Astrocyte (in vitro differentiated cells and primary cell): ENCODE measurements around the gene PDSS2. TPM values are rescaled to one million over a fixed set of nuclear protein-coding genes. Genes with fewer than 3 reads are reported as not detected.

ENCODE experiments used
- DNase-seq: peaks from one replicate; pipeline ENCODE4 v3.0.0-alpha.2; 2010; ENCODE audit warnings: low read depth
- FAIRE-seq: peaks from 2 replicates; lab custom pipeline; 2011; peaks lifted over from hg19 to GRCh38; lab: Jason Lieb, UNC
- H2AFZ ChIP-seq: 2 replicates; pipeline ENCODE4 v1.6.0; 2012; ENCODE audit warnings: low read depth, low read length, inconsistent platforms
- H3K27ac ChIP-seq: 2 replicates; pipeline ENCODE4 v1.5.1; 2011; ENCODE audit warnings: low read depth, low read length, inconsistent platforms
- H3K27me3 ChIP-seq: 2 replicates; pipeline ENCODE4 v1.6.0; 2011; ENCODE audit warnings: low read length, inconsistent platforms; ENCODE audit not compliant: insufficient read depth
- H3K36me3 ChIP-seq: 2 replicates; pipeline ENCODE4 v1.5.1; 2011; ENCODE audit warnings: low read length, inconsistent platforms; ENCODE audit not compliant: insufficient read depth
- H3K4me1 ChIP-seq: 2 replicates; pipeline ENCODE4 v1.5.1; 2011; ENCODE audit warnings: low read length, inconsistent platforms; ENCODE audit not compliant: insufficient read depth
- H3K4me2 ChIP-seq: 2 replicates; pipeline ENCODE4 v1.6.0; 2012; ENCODE audit warnings: low read length, inconsistent platforms
- H3K4me3 ChIP-seq: 2 replicates; pipeline ENCODE4 v1.5.1; 2011; ENCODE audit warnings: low read depth, mild to moderate bottlenecking, low read length, inconsistent platforms; ENCODE audit not compliant: insufficient read depth
- H3K79me2 ChIP-seq: 2 replicates; pipeline ENCODE4 v1.6.0; 2012; ENCODE audit warnings: mild to moderate bottlenecking, low read length, inconsistent platforms; ENCODE audit not compliant: insufficient read depth
- H3K9ac ChIP-seq: 2 replicates; pipeline ENCODE4 v1.6.0; 2012; ENCODE audit warnings: mild to moderate bottlenecking, low read length, inconsistent platforms
- H3K9me3 ChIP-seq: 2 replicates; pipeline ENCODE4 v1.5.1; 2012; ENCODE audit warnings: low read depth, mild to moderate bottlenecking, low read length, inconsistent platforms; ENCODE audit not compliant: insufficient read depth
- H4K20me1 ChIP-seq: 2 replicates; pipeline ENCODE4 v1.6.0; 2012; ENCODE audit warnings: low read length, inconsistent platforms; ENCODE audit not compliant: insufficient read depth
- H3K27ac Mint-ChIP-seq: one replicate; pipeline ENCODE4 v1.8.0; 2021; ENCODE audit warnings: mild to moderate bottlenecking, mixed read lengths; ENCODE audit not compliant: unreplicated experiment
- H3K27me3 Mint-ChIP-seq: one replicate; pipeline ENCODE4 v1.8.0; 2021; ENCODE audit warnings: low read depth, mixed read lengths; ENCODE audit not compliant: unreplicated experiment
- H3K36me3 Mint-ChIP-seq: one replicate; pipeline ENCODE4 v1.8.0; 2021; ENCODE audit warnings: low read depth, mixed read lengths; ENCODE audit not compliant: unreplicated experiment
- H3K4me1 Mint-ChIP-seq: one replicate; pipeline ENCODE4 v1.8.0; 2021; ENCODE audit warnings: low read depth, mixed read lengths; ENCODE audit not compliant: unreplicated experiment
- H3K4me3 Mint-ChIP-seq: one replicate; pipeline ENCODE4 v1.8.0; 2021; ENCODE audit warnings: mild to moderate bottlenecking, moderate library complexity, mixed read lengths; ENCODE audit not compliant: unreplicated experiment
- H3K9me3 Mint-ChIP-seq: one replicate; pipeline ENCODE4 v1.8.0; 2021; ENCODE audit warnings: mild to moderate bottlenecking, mixed read lengths; ENCODE audit not compliant: unreplicated experiment
- CTCF ChIP-seq: IDR thresholded peaks from 2 replicates; pipeline ENCODE4 v1.5.1; 2011; ENCODE audit warnings: low read depth, mild to moderate bottlenecking, inconsistent platforms, low read length, moderate library complexity; ENCODE audit not compliant: insufficient read depth
- EZH2 ChIP-seq: IDR thresholded peaks from 2 replicates; pipeline ENCODE4 v1.6.1; 2012; ENCODE audit warnings: mild to moderate bottlenecking, low read length, inconsistent platforms; ENCODE audit not compliant: insufficient read depth
- total RNA-seq: library from RNA; stranded (reverse); gene quantifications from 2 replicates; pipeline ENCODE4 v1.2.1, GENCODE V29; 2021

PDSS2 gene
- total RNA-seq, 1 donor from 2014 or later, result 7.7 TPM

DNA sequence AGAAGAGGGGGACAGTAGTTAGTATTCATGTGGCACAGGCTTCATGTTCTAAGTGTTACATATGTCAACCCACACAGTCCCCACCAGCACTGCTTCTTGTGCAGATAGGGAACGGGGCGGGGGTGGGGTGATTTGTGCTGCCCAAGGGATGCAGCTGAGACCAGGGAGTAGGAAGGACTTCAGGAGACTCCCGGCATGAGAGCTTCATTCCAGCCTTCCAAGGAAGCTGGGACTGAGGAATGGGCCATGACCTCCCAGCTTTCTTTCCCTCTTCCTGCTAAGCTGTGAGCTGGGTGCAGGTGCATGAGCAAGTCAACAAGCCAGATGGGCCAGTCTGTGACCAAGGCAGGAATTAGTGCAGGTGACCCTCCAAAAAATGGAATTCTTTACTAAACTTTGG, 353.2 kb downstream of the PDSS2 start:
- Mint-ChIP-seq H3K9me3 (no peaks in the 10 kb centered on the region), H3K4me3 (no peak overlapping the region), H3K36me3 (peaks cover 2% of the 10 kb centered on the region), H3K27ac (no peak overlapping the region), H3K27me3 (no peaks in the 10 kb centered on the region), H3K4me1 (peaks cover 15% of the 10 kb centered on the region)
- H3K9me3 ChIP-seq, result no peaks in the 10 kb centered on the region
- H3K27me3 ChIP-seq, result no peaks in the 10 kb centered on the region
- H3K36me3 ChIP-seq, result no peaks in the 10 kb centered on the region
- no peak overlapping the region for H2AFZ ChIP-seq
- DNase-seq (no peak), FAIRE-seq (no peak)
- no peak overlapping the region for H3K27ac ChIP-seq
- H3K4me1 ChIP-seq, result no peaks in the 10 kb centered on the region
- no peaks in the 10 kb centered on the region for H4K20me1 ChIP-seq
- H3K79me2 ChIP-seq, result peaks cover 6% of the 10 kb centered on the region
- no peak overlapping the region for H3K9ac ChIP-seq
- TF ChIP-seq EZH2, result no peak
- no peak for TF ChIP-seq CTCF
- no peak overlapping the region for H3K4me2 ChIP-seq
- H3K4me3 ChIP-seq, result no peak overlapping the region

GRCh38 chr6:107105511-107106116, 353.8 kb downstream of the PDSS2 start:
- no peak overlapping the region for H3K4me3 Mint-ChIP-seq
- TF ChIP-seq EZH2 (no peak), CTCF (no peak)
- peaks cover 15% of the 10 kb centered on the region for H3K4me1 Mint-ChIP-seq

DNA sequence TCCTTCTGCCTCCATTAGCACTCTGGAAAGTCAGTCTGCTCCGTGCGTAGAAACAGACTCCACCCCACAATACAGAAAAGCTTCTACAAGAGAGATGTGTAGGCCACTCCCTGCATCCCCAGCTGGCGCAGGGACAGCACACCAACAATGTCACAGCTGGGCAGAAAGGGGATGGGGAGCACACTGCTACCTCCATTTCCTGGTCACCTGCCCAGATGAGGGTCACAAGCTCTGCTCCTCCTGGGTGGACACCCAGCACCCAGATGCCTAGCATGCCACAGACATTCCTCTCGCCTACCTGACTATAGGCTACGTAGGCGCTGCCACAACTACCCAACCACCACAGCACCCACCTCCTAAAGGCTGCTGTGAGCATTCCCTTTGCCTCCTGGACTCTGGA, 356.3 kb downstream of the PDSS2 start:
- no peaks in the 10 kb centered on the region for H3K9me3 ChIP-seq
- Mint-ChIP-seq H3K4me3 (no peak overlapping the region), H3K27me3 (no peaks in the 10 kb centered on the region), H3K9me3 (no peaks in the 10 kb centered on the region), H3K27ac (no peak overlapping the region), H3K36me3 (peaks cover 4% of the 10 kb centered on the region), H3K4me1 (peaks cover 10% of the 10 kb centered on the region)
- H2AFZ ChIP-seq, result no peak overlapping the region
- DNase-seq (no peak), FAIRE-seq (no peak)
- no peak overlapping the region for H3K9ac ChIP-seq
- H3K79me2 ChIP-seq, result peaks cover 6% of the 10 kb centered on the region
- no peaks in the 10 kb centered on the region for H4K20me1 ChIP-seq
- no peak overlapping the region for H3K4me3 ChIP-seq
- H3K27ac ChIP-seq, result no peak overlapping the region
- TF ChIP-seq EZH2, result no peak
- TF ChIP-seq CTCF, result no peak
- no peaks in the 10 kb centered on the region for H3K4me1 ChIP-seq
- H3K4me2 ChIP-seq, result no peak overlapping the region
- H3K36me3 ChIP-seq, result no peaks in the 10 kb centered on the region
- no peaks in the 10 kb centered on the region for H3K27me3 ChIP-seq

More at GRCh38 chr6:107105511-107106116, 353.8 kb downstream of the PDSS2 start:
- Histone ChIP-seq H3K36me3 (no peaks in the 10 kb centered on the region), H3K4me3 (no peak overlapping the region), H3K9ac (no peak overlapping the region), H3K9me3 (no peaks in the 10 kb centered on the region), H4K20me1 (no peaks in the 10 kb centered on the region), H2AFZ (no peak overlapping the region), H3K79me2 (peaks cover 6% of the 10 kb centered on the region), H3K4me1 (no peaks in the 10 kb centered on the region), H3K4me2 (no peak overlapping the region), H3K27ac (no peak overlapping the region), H3K27me3 (no peaks in the 10 kb centered on the region)
- no peak overlapping the region for H3K27ac Mint-ChIP-seq
- peaks cover 2% of the 10 kb centered on the region for H3K36me3 Mint-ChIP-seq
- H3K27me3 Mint-ChIP-seq, result no peaks in the 10 kb centered on the region
- no peak for DNase-seq
- no peaks in the 10 kb centered on the region for H3K9me3 Mint-ChIP-seq
- no peak for FAIRE-seq
